IPS DF 4.7 (cell line): ENCODE results near the gene PCDHA12.
"Not testable (repeated sequence)": the region's sequence is repeated elsewhere in the genome, so short reads cannot be mapped to it uniquely, and the experiment has no call there.

Experiments
- DNase-seq: peaks from one replicate; pipeline ENCODE4 v3.0.0-alpha.2; 2013; ENCODE audit warnings: low spot score; ENCODE audit errors: extremely low read depth

Gene PCDHA12

DNA sequence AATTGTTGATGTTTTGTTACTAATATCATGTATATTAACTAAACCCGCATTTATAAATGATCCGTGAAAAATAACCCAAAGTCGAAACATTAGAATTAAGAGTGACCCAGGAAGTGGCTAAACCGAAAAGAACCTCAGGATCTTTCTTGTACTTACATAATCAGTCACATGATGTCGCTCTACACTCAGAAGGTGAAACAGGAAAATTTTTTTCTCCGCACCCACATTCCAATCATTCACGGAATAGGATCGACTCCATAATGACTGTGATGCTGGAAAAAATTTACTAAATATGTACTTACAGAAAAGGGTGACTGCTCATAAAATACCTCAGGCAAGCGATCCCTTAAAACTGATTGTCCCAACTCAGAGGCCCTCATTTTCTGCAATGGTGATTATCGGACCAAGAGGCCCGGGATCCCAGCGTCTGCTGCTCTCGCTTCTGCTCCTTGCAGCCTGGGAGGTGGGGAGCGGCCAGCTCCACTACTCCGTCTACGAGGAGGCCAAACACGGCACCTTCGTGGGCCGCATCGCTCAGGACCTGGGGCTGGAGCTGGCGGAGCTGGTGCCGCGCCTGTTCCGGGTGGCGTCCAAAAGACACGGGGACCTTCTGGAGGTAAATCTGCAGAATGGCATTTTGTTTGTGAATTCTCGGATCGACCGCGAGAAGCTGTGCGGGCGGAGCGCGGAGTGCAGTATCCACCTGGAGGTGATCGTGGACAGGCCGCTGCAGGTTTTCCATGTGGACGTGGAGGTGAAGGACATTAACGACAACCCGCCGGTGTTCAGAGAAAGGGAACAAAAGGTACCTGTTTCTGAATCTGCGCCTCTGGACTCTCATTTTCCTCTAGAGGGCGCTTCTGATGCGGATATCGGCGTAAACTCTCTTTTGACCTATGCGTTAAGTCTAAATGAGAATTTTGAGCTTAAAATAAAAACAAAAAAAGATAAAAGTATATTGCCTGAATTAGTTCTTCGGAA is at the start of gene PCDHA12:
Gene PCDHA12, plus strand, starts transcription at position 224 of the 981 bp plus-strand sequence. Its CDS starts 165 bp downstream, at position 389.
- no peak for DNase-seq

DNA sequence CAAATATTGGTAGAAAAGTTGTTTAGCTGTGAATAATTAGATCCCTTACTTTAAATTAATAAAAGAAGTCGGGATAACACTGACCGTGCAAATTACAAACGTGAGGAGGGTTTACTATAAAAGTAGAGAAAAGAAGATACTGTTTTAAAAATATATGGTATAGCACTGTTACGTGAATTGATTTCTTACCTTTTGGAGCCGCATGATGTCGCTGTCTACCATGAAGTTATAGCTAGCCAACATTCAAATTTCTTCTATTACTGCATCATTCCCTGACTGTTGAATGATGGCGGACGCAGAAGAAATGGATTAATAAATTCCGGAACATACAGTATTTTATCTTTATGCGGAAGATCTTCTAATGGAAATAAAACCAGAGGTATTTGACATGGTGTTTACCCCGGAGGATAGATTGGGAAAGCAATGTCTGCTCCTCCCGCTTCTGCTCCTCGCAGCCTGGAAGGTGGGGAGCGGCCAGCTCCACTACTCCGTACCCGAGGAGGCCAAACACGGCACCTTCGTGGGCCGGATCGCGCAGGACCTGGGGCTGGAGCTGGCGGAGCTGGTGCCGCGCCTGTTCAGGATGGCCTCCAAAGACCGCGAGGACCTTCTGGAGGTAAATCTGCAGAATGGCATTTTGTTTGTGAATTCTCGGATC is 47.3 kb upstream of the PCDHA12 start, which contains the start of gene PCDHA6:
Gene PCDHA6, plus strand, starts transcription at position 257 of the 658 bp plus-strand sequence. Its CDS starts 132 bp downstream, at position 389.
- no peak for DNase-seq

DNA sequence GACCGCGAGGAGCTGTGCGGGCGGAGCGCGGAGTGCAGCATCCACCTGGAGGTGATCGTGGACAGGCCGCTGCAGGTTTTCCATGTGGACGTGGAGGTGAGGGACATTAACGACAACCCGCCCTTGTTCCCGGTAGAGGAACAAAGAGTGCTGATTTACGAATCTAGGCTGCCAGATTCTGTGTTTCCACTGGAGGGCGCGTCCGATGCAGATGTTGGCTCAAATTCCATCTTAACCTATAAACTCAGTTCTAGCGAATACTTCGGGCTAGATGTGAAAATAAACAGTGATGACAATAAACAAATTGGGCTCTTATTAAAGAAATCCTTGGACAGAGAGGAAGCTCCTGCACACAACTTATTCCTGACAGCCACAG is 46.8 kb upstream of the PCDHA12 start:
- DNase-seq: no peak

GRCh38 chr5:140829511-140830501 is 45.3 kb upstream of the PCDHA12 start:
- not testable (repeated sequence) for DNase-seq

DNA sequence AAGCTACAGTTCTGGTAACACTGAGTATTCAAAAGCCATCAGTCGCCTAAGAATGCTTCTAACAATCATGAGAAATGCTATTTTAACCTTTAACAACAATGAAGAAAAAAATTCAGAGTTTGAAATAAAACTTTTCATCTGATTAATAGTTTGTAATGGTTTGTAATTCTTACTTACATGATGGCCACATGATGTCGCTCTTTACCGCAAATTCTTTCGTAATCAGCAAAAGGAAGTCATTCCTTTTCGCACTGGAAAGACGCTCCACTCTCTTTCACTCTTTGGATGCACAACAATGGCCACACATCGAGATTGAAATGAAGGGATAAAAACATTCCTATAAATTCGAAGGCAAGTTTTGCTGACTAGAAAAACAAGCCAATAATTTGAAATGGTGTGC is 41.1 kb upstream of the PCDHA12 start, which contains the start of gene PCDHA7:
Gene PCDHA7, plus strand, starts transcription at position 277 of the 400 bp plus-strand sequence. Its CDS starts 115 bp downstream, at position 392.
- no peak for DNase-seq

DNA sequence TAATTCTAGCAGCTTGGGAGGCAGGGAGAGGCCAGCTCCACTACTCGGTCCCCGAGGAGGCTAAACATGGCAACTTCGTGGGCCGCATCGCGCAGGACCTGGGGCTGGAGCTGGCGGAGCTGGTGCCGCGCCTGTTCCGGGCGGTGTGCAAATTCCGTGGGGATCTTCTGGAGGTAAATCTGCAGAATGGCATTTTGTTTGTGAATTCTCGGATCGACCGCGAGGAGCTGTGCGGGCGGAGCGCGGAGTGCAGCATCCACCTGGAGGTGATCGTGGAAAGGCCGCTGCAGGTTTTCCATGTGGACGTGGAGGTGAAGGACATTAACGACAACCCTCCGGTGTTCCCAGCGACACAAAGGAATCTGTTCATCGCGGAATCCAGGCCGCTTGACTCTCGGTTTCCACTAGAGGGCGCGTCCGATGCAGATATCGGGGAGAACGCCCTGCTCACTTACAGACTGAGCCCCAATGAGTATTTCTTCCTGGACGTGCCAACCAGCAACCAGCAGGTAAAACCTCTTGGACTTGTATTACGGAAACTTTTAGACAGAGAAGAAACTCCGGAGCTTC is 40.6 kb upstream of the PCDHA12 start:
- not testable (repeated sequence) for DNase-seq

GRCh38 chr5:140835622-140836510 is 39.2 kb upstream of the PCDHA12 start:
- no peak for DNase-seq

- DNase-seq: no peak
These were observed 33.8 kb upstream of the PCDHA12 start, which contains the start of gene PCDHA8 for GRCh38 chr5:140840978-140841962. Gene PCDHA8 (plus strand): TSS chr5:140841187. CDS start chr5:140841322, 135 bp downstream.

DNA sequence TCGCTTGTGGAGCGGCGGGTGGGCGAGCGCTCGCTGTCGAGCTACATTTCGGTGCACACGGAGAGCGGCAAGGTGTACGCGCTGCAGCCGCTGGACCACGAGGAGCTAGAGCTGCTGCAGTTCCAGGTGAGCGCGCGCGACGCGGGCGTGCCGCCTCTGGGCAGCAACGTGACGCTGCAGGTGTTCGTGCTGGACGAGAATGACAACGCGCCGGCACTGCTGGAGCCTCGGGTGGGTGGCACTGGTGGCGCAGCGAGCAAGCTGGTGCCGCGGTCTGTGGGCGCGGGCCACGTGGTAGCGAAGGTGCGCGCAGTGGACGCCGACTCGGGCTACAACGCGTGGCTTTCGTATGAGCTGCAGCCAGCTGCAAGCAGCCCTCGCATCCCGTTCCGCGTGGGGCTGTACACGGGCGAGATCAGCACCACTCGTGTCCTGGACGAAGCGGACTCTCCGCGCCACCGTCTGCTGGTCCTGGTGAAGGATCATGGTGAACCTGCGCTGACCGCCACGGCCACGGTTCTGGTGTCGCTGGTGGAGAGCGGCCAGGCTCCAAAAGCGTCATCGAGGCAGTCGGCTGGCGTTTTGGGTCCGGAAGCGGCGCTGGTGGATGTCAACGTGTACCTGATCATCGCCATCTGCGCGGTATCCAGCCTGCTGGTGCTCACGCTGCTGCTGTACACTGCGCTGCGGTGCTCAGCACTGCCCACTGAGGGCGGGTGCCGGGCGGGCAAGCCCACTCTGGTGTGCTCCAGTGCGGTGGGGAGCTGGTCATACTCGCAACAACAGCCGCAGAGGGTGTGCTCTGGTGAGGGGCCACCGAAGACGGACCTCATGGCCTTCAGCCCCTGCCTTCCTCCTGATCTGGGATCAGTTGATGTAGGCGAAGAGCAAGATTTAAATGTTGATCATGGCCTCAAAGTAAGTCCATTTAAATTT is 32.0 kb upstream of the PCDHA12 start:
- no peak for DNase-seq

GRCh38 chr5:140848139-140849102 is 26.7 kb upstream of the PCDHA12 start, which contains the start of gene PCDHA9:
Gene PCDHA9 (plus strand): TSS chr5:140848382. CDS start chr5:140848496, 114 bp downstream.
- not testable (repeated sequence) for DNase-seq

DNA sequence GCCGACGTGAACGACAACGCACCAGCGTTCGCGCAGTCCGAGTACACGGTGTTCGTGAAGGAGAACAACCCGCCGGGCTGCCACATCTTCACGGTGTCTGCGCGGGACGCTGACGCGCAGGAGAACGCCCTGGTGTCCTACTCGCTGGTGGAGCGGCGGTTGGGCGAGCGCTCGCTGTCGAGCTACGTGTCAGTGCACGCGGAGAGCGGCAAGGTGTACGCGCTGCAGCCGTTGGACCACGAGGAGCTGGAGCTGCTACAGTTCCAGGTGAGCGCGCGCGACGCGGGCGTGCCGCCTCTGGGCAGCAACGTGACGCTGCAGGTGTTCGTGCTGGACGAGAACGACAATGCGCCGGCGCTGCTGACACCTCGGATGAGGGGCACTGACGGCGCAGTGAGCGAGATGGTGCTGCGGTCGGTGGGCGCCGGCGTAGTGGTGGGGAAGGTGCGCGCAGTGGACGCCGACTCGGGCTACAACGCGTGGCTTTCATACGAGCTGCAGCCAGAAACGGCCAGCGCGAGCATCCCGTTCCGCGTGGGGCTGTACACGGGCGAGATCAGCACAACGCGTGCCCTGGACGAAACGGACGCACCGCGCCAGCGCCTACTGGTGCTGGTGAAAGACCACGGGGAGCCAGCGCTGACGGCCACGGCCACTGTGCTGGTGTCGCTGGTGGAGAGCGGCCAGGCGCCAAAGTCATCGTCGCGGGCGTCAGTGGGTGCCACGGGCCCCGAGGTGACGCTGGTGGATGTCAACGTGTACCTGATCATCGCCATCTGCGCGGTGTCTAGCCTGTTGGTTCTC is 25.1 kb upstream of the PCDHA12 start:
- DNase-seq: not testable (repeated sequence)

GRCh38 chr5:140855772-140856674 is 19.1 kb upstream of the PCDHA12 start, which contains the start of gene PCDHA10:
Gene PCDHA10 (plus strand): TSS chr5:140855897. CDS start chr5:140856049, 152 bp downstream.
- DNase-seq: no peak

- no peak for DNase-seq
These were observed 17.7 kb upstream of the PCDHA12 start for GRCh38 chr5:140857177-140857986.
